Neural cell (in vitro differentiated cells): ENCODE data around the gene NAA38.

Source experiments
- EP300 ChIP-seq: fragments of 450-650 bp; conservative IDR thresholded peaks from 2 replicates; pipeline ENCODE4 v1.6.1; 2014; ENCODE audit warnings: antibody characterized with exemption, mild to moderate bottlenecking, moderate library complexity; ENCODE audit not compliant: poor library complexity, severe bottlenecking
- POLR2AphosphoS5 ChIP-seq: IDR thresholded peaks from 2 replicates; pipeline ENCODE4 v1.6.1; 2012
- RAD21 ChIP-seq: fragments of 450-650 bp; conservative IDR thresholded peaks from 2 replicates; pipeline ENCODE4 v1.6.1; 2014; ENCODE audit warnings: antibody characterized with exemption, mild to moderate bottlenecking, moderate library complexity
- TF ChIP-seq, protein P1 (sequence below): fragments of 450-650 bp; IDR thresholded peaks from 2 replicates; pipeline ENCODE4 v1.5.1; 2014; ENCODE audit warnings: antibody characterized with exemption, mild to moderate bottlenecking, moderate library complexity; ENCODE audit not compliant: poor library complexity, severe bottlenecking

DNA sequence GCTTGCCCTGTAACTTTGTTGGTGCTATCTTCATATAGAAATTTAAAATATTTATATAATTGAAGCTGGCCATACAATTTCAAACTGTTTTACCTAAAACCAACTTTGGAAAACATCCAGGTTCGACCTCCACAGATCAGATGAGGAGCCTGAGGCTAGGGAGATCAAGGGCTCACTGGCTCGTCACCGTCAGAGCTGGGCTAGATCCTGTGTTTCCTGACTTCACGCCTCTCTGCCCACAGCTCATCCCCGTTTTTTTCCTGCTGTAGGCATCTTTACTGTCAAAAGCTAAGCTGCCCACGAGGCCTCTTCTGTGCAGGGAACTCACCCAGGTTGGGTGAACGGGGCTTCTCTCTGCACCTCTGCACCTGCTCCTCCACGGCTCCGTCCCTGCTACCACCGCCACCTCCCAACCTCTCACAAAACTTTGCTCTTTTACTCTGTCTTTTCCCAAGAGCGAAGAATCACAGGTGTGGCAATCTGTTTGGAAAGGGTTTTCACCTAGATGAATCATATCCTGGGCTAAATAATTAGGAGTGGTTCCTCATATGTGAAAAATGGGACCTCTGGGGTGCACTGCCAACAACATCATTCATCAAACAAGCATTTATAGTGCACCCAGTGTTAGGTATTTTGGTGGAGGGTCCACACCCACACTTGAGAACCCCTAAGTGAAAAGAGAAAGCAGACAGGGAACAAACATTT is 48.1 kb downstream of the NAA38 start:
- TF ChIP-seq POLR2AphosphoS5 (no peak), EP300 (no peak), RAD21 (no peak)
- TF ChIP-seq, protein P1, sequence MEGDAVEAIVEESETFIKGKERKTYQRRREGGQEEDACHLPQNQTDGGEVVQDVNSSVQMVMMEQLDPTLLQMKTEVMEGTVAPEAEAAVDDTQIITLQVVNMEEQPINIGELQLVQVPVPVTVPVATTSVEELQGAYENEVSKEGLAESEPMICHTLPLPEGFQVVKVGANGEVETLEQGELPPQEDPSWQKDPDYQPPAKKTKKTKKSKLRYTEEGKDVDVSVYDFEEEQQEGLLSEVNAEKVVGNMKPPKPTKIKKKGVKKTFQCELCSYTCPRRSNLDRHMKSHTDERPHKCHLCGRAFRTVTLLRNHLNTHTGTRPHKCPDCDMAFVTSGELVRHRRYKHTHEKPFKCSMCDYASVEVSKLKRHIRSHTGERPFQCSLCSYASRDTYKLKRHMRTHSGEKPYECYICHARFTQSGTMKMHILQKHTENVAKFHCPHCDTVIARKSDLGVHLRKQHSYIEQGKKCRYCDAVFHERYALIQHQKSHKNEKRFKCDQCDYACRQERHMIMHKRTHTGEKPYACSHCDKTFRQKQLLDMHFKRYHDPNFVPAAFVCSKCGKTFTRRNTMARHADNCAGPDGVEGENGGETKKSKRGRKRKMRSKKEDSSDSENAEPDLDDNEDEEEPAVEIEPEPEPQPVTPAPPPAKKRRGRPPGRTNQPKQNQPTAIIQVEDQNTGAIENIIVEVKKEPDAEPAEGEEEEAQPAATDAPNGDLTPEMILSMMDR: no peak
